PC-9 (cell line): Measurements from ENCODE around the gene TXNDC12. TPM values are rescaled to one million over a fixed set of nuclear protein-coding genes. Genes with fewer than 3 reads are reported as not detected.

Experiments used
- BruUV-seq: library from RNA; stranded (reverse); fragments of 400-500 nt; replicated peaks from 2 replicates; lab custom pipeline; 2021; lab: Mats Ljungman, UMichigan
- CTCF ChIA-PET: fragments of 300-600 bp; sonication (Branson Sonifier 250); formaldehyde crosslinking; loops from one replicate; lab custom pipeline; 2022; ENCODE audit warnings: antibody characterized with exemption; lab: Charles Lee
- POLR2A ChIA-PET: fragments of 300-600 bp; sonication (Branson Sonifier 250); formaldehyde crosslinking; loops from one replicate; lab custom pipeline; 2022; ENCODE audit warnings: antibody characterized with exemption; ENCODE audit not compliant: unreplicated experiment; lab: Charles Lee
- DNase-seq, 2 experiments: peaks; one replicate each; pipeline versions ENCODE4 v3.0.0 to v3.0.0-alpha.2; 2015 to 2022; ENCODE audit warnings: mixed read lengths in 1 of 2
- H2AFZ ChIP-seq: fragments of 200-600 bp; sonication (generic); 2 replicates; pipeline ENCODE4 v1.8.1; 2017; ENCODE audit warnings: antibody characterized with exemption
- H3F3A ChIP-seq: fragments of 200-600 bp; sonication (generic); 2 replicates; pipeline ENCODE4 v1.8.1; 2017; ENCODE audit warnings: antibody characterized with exemption, mild to moderate bottlenecking, low read depth; ENCODE audit not compliant: insufficient read depth
- H3K27ac ChIP-seq: fragments of 200-600 bp; sonication (generic); 2 replicates; pipeline ENCODE4 v1.6.1; 2016; ENCODE audit warnings: mixed run types
- H3K27me3 ChIP-seq: fragments of 200-600 bp; sonication (generic); 2 replicates; pipeline ENCODE4 v1.6.1; 2016; ENCODE audit warnings: low read depth, mixed run types; ENCODE audit not compliant: insufficient read depth
- H3K36me3 ChIP-seq: fragments of 200-600 bp; sonication (generic); 2 replicates; pipeline ENCODE4 v1.6.1; 2016; ENCODE audit warnings: low read depth, mixed run types
- H3K4me1 ChIP-seq: fragments of 200-600 bp; sonication (generic); replicated peaks from 2 replicates; pipeline ENCODE4 v1.6.1; 2016; ENCODE audit warnings: mixed run types; ENCODE audit not compliant: insufficient read depth
- H3K4me2 ChIP-seq: fragments of 200-600 bp; sonication (generic); 2 replicates; pipeline ENCODE4 v1.6.1; 2017; ENCODE audit warnings: mixed run types
- H3K4me3 ChIP-seq: fragments of 200-600 bp; sonication (generic); 2 replicates; pipeline ENCODE4 v1.6.1; 2016; ENCODE audit warnings: mixed run types
- H3K79me2 ChIP-seq: fragments of 200-600 bp; sonication (generic); 2 replicates; pipeline ENCODE4 v1.6.1; 2017; ENCODE audit warnings: low read depth, mixed run types
- H3K9me2 ChIP-seq: fragments of 200-600 bp; sonication (generic); 2 replicates; pipeline ENCODE4 v1.8.1; 2017; ENCODE audit warnings: mild to moderate bottlenecking; ENCODE audit not compliant: insufficient read depth
- H3K9me3 ChIP-seq: fragments of 200-600 bp; sonication (generic); 2 replicates; pipeline ENCODE4 v1.8.1; 2016; ENCODE audit warnings: low read depth; ENCODE audit not compliant: insufficient read depth
- H4K20me1 ChIP-seq: fragments of 200-600 bp; sonication (generic); 2 replicates; pipeline ENCODE4 v1.8.1; 2017; ENCODE audit not compliant: insufficient read depth
- EZH2 ChIP-seq: fragments of 200-600 bp; sonication (generic); IDR thresholded peaks from 2 replicates; pipeline ENCODE4 v1.8.0; 2017; ENCODE audit warnings: antibody characterized with exemption, low read depth
- intact Hi-C: fragments of 100-400 bp; cut with micrococcal nuclease; formaldehyde crosslinking; loops from one replicate; pipeline ENCODE4 v1.10.0; 2022; ENCODE audit not compliant: unreplicated experiment
- total RNA-seq: library from RNA; stranded (reverse); gene quantifications from 2 replicates; pipeline ENCODE4 v1.2.3, GENCODE V29; 2021
- TF ChIP-seq, protein P1 (sequence below): fragments of 200-600 bp; sonication (generic); conservative IDR thresholded peaks from 2 replicates; pipeline ENCODE4 v1.6.1; 2017; ENCODE audit warnings: mixed run types, antibody characterized with exemption, mild to moderate bottlenecking, moderate library complexity

Gene TXNDC12
- total RNA-seq, 1 experiment from 2014 or later = 61.3 TPM

GRCh38 chr1:51997974-51998382, 57.0 kb downstream of the TXNDC12 start:
- TF ChIP-seq, protein P1, sequence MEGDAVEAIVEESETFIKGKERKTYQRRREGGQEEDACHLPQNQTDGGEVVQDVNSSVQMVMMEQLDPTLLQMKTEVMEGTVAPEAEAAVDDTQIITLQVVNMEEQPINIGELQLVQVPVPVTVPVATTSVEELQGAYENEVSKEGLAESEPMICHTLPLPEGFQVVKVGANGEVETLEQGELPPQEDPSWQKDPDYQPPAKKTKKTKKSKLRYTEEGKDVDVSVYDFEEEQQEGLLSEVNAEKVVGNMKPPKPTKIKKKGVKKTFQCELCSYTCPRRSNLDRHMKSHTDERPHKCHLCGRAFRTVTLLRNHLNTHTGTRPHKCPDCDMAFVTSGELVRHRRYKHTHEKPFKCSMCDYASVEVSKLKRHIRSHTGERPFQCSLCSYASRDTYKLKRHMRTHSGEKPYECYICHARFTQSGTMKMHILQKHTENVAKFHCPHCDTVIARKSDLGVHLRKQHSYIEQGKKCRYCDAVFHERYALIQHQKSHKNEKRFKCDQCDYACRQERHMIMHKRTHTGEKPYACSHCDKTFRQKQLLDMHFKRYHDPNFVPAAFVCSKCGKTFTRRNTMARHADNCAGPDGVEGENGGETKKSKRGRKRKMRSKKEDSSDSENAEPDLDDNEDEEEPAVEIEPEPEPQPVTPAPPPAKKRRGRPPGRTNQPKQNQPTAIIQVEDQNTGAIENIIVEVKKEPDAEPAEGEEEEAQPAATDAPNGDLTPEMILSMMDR = no peak
- TF ChIP-seq EZH2 = no peak
- intact Hi-C loops = no loop called here
- DNase-seq = no peak
- no peaks in the 10 kb centered on the region for H3K79me2 ChIP-seq
- H3K27ac ChIP-seq = no peak overlapping the region
- H3K9me2 ChIP-seq = no peaks in the 10 kb centered on the region
- no peak overlapping the region for H3K4me2 ChIP-seq
- no peaks in the 10 kb centered on the region for H3K9me3 ChIP-seq
- H4K20me1 ChIP-seq = no peaks in the 10 kb centered on the region
- H2AFZ ChIP-seq = no peak overlapping the region
- ChIA-PET CTCF (no interaction called here), POLR2A (interaction anchor here (0.5 kb wide), 1 partner anchor 38 kb away, joined by 3 read pairs; no protein-coding TSS in a partner anchor)
- H3F3A ChIP-seq = no peaks in the 10 kb centered on the region
- no peak overlapping the region for H3K4me3 ChIP-seq
- H3K4me1 ChIP-seq = no peaks in the 10 kb centered on the region
- H3K36me3 ChIP-seq = no peaks in the 10 kb centered on the region
- BruUV-seq = no TSS peak
- H3K27me3 ChIP-seq = no peaks in the 10 kb centered on the region

DNA sequence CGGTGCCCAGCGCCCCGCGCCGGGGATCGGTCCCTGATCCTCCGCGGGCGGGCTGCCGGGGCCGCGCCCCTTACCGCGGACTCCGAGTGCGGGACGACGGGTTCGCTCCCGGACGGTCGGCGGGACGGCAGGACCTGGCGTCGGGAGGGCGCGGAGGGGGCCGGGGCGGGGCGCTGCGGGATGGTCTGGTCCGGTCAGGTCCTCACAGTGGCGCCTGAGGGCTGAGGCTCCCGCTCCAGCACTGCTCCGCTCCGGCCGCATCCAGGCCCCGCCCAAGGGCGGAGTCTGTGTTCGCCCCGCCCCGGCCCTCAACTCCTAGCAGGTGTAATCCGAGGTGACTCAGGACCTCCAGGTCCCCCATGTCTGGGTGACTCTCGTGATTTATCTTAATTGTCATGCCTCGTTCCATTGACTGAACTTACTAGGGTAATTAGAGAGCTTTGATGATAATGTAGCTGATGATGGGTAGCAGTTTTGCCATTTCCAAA, 64.5 kb downstream of the TXNDC12 start, which contains the start of gene RAB3B:
TSS of gene RAB3B (minus strand) at position 223 of the 488 bp plus-strand sequence. CDS start 13,583 bp downstream, outside the sequence.
- DNase-seq = peak in 1 of 2 experiments; percentile 85
- no peaks in the 10 kb centered on the region for H3F3A ChIP-seq
- no peaks in the 10 kb centered on the region for H3K4me1 ChIP-seq
- no peaks in the 10 kb centered on the region; the same call in 1 of the 2 replicates for H3K27me3 ChIP-seq
- TF ChIP-seq EZH2 = no peak
- TF ChIP-seq, protein P1 = no peak
- no peaks in the 10 kb centered on the region for H4K20me1 ChIP-seq
- intact Hi-C loops = no loop called here
- no peaks in the 10 kb centered on the region for H3K79me2 ChIP-seq
- H3K36me3 ChIP-seq = no peaks in the 10 kb centered on the region
- H3K4me3 ChIP-seq = peak within 1 kb of the TSS; percentile 33; the same call in 1 of the 2 replicates
- no peak within 1 kb of the TSS for H3K27ac ChIP-seq
- H2AFZ ChIP-seq = no peak within 1 kb of the TSS
- ChIA-PET CTCF (no interaction called here), POLR2A (no interaction called here)
- peak within 1 kb of the TSS; percentile 60 for H3K4me2 ChIP-seq
- BruUV-seq = no TSS peak
- H3K9me2 ChIP-seq = no peaks in the 10 kb centered on the region
- no peaks in the 10 kb centered on the region for H3K9me3 ChIP-seq

DNA sequence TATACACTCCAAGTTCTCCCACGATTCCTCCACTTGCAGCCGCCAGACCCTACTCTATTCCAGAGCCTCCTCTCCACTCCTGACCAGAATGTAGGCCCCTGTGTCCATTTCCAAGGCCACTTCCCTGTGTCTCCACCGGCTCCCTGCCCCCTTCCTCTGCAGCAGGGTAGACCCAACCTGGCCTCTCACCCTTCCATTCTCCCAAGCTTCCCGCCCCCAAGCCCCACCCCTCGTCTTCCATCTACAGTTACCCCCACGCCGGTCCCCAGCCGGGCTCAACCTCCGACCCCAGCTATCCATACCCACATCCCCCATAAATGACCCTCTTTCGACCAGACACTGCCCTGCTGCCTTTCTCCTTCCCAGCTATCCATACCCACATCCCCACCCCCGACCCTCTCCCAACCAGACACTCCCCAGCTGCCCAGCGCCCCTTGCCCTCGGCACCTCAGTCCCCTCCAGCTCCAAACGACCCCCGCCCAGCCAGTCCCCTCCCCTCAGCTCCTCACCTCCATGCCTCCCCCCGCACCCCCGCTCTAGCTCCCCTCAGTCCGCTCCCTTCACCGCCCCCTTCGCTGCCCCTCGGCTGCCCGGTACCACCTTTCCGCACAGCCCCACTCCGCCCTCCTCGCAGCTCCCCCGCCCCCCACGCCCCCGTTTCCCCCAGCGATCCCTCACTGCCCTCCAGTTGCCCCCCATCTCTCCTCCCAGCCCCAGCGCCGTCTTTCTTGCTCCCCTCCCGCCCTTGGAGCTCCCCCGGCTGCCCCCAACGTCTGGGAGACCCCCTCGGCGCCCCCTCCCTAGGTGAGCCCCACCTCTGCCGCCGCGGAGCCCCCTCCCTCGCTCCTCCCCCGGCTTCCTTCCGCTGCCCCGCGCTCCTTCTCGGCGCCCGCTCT, 65.2 kb downstream of the TXNDC12 start:
- H3K79me2 ChIP-seq = no peaks in the 10 kb centered on the region
- H3K9me3 ChIP-seq = no peaks in the 10 kb centered on the region
- ChIA-PET POLR2A (no interaction called here), CTCF (no interaction called here)
- TF ChIP-seq EZH2 = no peak
- peak overlapping the region; percentile 60 for H3K4me2 ChIP-seq
- H3K27me3 ChIP-seq = no peaks in the 10 kb centered on the region; the same call in 1 of the 2 replicates
- H3F3A ChIP-seq = no peaks in the 10 kb centered on the region
- H2AFZ ChIP-seq = no peak overlapping the region
- no peaks in the 10 kb centered on the region for H3K36me3 ChIP-seq
- no peak overlapping the region for H3K27ac ChIP-seq
- peak overlapping the region; percentile 33; the same call in 1 of the 2 replicates for H3K4me3 ChIP-seq
- H4K20me1 ChIP-seq = no peaks in the 10 kb centered on the region
- no peak for DNase-seq
- H3K4me1 ChIP-seq = no peaks in the 10 kb centered on the region
- no peaks in the 10 kb centered on the region for H3K9me2 ChIP-seq
- no TSS peak for BruUV-seq
- intact Hi-C loops = no loop called here
